K562 (cell line): Measurements from ENCODE around the gene ZNF768. TPM values are rescaled to one million over a fixed set of nuclear protein-coding genes. Genes with fewer than 3 reads are reported as not detected.

Experiments
- ARID1B ChIP-seq: fragments of 450-650 bp; IDR thresholded peaks from 2 replicates; pipeline ENCODE4 v1.6.1; 2016; ENCODE audit warnings: antibody characterized with exemption, mild to moderate bottlenecking, inconsistent platforms
- CBX3 ChIP-seq, 2 experiments: IDR thresholded peaks; 1 replicate in 1 of 2; 2 replicates in 1 of 2; pipeline ENCODE4 v1.6.1; 2012; ENCODE audit warnings: inconsistent platforms in 2 of 2, low read length in 2 of 2, borderline replicate concordance in 1 of 2, control low read depth in 1 of 2
- CUX1 ChIP-seq: fragments of 200-800 bp; sonication (Bioruptor generic); IDR thresholded peaks from 2 replicates; pipeline ENCODE4 v1.6.1; 2016; ENCODE audit warnings: missing genetic modification characterization, missing compliant biosample characterization
- EP400 ChIP-seq: fragments of 450-650 bp; IDR thresholded peaks from 2 replicates; pipeline ENCODE4 v1.6.1; 2017; ENCODE audit warnings: antibody characterized with exemption, mild to moderate bottlenecking, moderate library complexity
- HMGXB4 ChIP-seq: sonication (generic); formaldehyde crosslinking; IDR thresholded peaks from 2 replicates; pipeline ENCODE4 v1.8.1; 2023; ENCODE audit warnings: mild to moderate bottlenecking, missing genetic modification reagents
- KDM5B ChIP-seq: fragments of 200-600 bp; sonication (generic); IDR thresholded peaks from 2 replicates; pipeline ENCODE4 v1.6.1; 2012; ENCODE audit warnings: low read depth, mild to moderate bottlenecking, moderate library complexity, low read length, control low read depth, inconsistent platforms; ENCODE audit not compliant: insufficient replicate concordance
- RBM17 ChIP-seq: fragments of 200-400 bp; formaldehyde crosslinking; IDR thresholded peaks from 2 replicates; pipeline ENCODE4 v1.6.1; 2017; ENCODE audit warnings: low read depth, mild to moderate bottlenecking, low read length, borderline replicate concordance
- SREBF1 ChIP-seq: fragments of 150-350 bp; IDR thresholded peaks from 2 replicates; pipeline ENCODE4 v1.6.1; 2014; ENCODE audit warnings: antibody characterized with exemption, low read depth, low read length, borderline replicate concordance
- U2AF2 ChIP-seq: fragments of 200-400 bp; formaldehyde crosslinking; optimal IDR thresholded peaks from 2 replicates; pipeline ENCODE3; 2017; ENCODE audit warnings: low read depth, mild to moderate bottlenecking, low read length
- ZBTB1 ChIP-seq: sonication (generic); formaldehyde crosslinking; IDR thresholded peaks from 2 replicates; pipeline ENCODE4 v1.8.1; 2023; ENCODE audit warnings: missing genetic modification reagents, low read depth, mild to moderate bottlenecking, borderline replicate concordance
- ZBTB34 ChIP-seq: fragments of 250-450 bp; sonication (Bioruptor Pico); IDR thresholded peaks from 2 replicates; pipeline ENCODE4 v1.8.0; 2021; ENCODE audit warnings: mild to moderate bottlenecking, moderate library complexity
- ZBTB49 ChIP-seq: sonication (generic); formaldehyde crosslinking; IDR thresholded peaks from 2 replicates; pipeline ENCODE4 v1.8.0; 2022; ENCODE audit warnings: missing genetic modification reagents, mild to moderate bottlenecking, borderline replicate concordance
- ZBTB5 ChIP-seq: fragments of 450-650 bp; IDR thresholded peaks from 2 replicates; pipeline ENCODE4 v1.6.1; 2017; ENCODE audit warnings: antibody characterized with exemption
- ZNF134 ChIP-seq: fragments of 250-450 bp; sonication (Bioruptor Pico); conservative IDR thresholded peaks from 2 replicates; pipeline ENCODE4 v1.4.0; 2020
- polyA plus RNA-seq, 8 experiments: library from polyadenylated mRNA; depleted of rRNA in 4 of 8; stranded (reverse) in 5 of 8; unstranded in 3 of 8; fragments of >200 nt; fragmentation: Nextera tagmentation in 2 of 8; fragmentation: Illumina TruSeq in 1 of 8; extraction: Ambion mirVana in 2 of 8; extraction: Trizol in 1 of 8; gene quantifications; 2 replicates each; pipeline versions ENCODE4 v1.2.1 to v1.2.3, GENCODE V29; 2011 to 2014; ENCODE audit warnings: inconsistent platforms in 1 of 8, missing spikeins in 1 of 8
- total RNA-seq, 7 experiments: library from RNA; depleted of rRNA in 6 of 7; stranded (reverse); fragments of >200 nt in 6 of 7; fragmentation: Illumina TruSeq in 2 of 7; extraction: Trizol in 2 of 7; gene quantifications; 2 replicates each; pipeline versions ENCODE4 v1.2.1 to v1.2.3, GENCODE V29; 2011 to 2021; ENCODE audit warnings: low replicate concordance in 1 of 7

ZNF768 gene
- total and polyA plus RNA-seq, 9 of the 15 experiments (the other 6 are each of a cell fraction or from before 2014, with no cell fraction given), result 0.13 to 50.7 (median 26.9) TPM

- TF ChIP-seq CUX1 (CRISPR knock-in tag), result peak; percentile 85
- TF ChIP-seq ZNF134 (CRISPR knock-in tag), result no peak
- TF ChIP-seq KDM5B, result peak; percentile 9
- no peak for TF ChIP-seq RBM17
- TF ChIP-seq U2AF2, result no peak
- TF ChIP-seq ZBTB34 (CRISPR knock-in tag), result no peak
- no peak for TF ChIP-seq CBX3 (IDR thresholded peaks at IDR 0.05; ENCODE audit: borderline replicate concordance in 1 of 2, low read length in 2 of 2)
- no peak for TF ChIP-seq ZBTB5
- TF ChIP-seq ZBTB49 (CRISPR knock-in tag), result no peak
- TF ChIP-seq ARID1B, result no peak
- TF ChIP-seq HMGXB4 (CRISPR knock-in tag), result no peak
- no peak for TF ChIP-seq SREBF1
- peak; percentile 60 for TF ChIP-seq EP400
- TF ChIP-seq ZBTB1, result no peak
These were observed 8.9 kb upstream of the ZNF768 start (continued) for GRCh38 chr16:30535106-30535776.
